CD14-positive monocyte (primary cell): ENCODE results near the gene SLFN12L. TPM values are rescaled to one million over a fixed set of nuclear protein-coding genes. Genes with fewer than 3 reads are reported as not detected.

ENCODE experiments used
- DNase-seq, 3 donors: peaks; one replicate each; pipeline ENCODE4 v3.0.0-alpha.2; 2011 to 2022
- H2AFZ ChIP-seq: 2 replicates; pipeline ENCODE4 v1.6.0; 2012; ENCODE audit warnings: mild to moderate bottlenecking, low read depth, low read length, inconsistent platforms; ENCODE audit not compliant: insufficient read depth, poor library complexity, severe bottlenecking
- H3K27ac ChIP-seq, 2 donors: 1 replicate in 1 of 2; 2 replicates in 1 of 2; pipeline ENCODE4 v1.5.1; 2012 to 2013; ENCODE audit warnings: low read length in 2 of 2, control low read depth in 1 of 2, inconsistent platforms in 1 of 2, low read depth in 1 of 2, mild to moderate bottlenecking in 1 of 2
- H3K27me3 ChIP-seq, 2 donors: one replicate each; pipeline versions ENCODE4 v1.6.0 to v1.6.1; 2011 to 2013; ENCODE audit warnings: low read length in 2 of 2; ENCODE audit not compliant: control insufficient read depth in 2 of 2, insufficient read depth in 2 of 2
- H3K36me3 ChIP-seq, 2 donors: replicated peaks in 1 of 2; 1 replicate in 1 of 2; 2 replicates in 1 of 2; pipeline versions ENCODE4 v1.5.1 to v1.6.1; 2012 to 2013; ENCODE audit warnings: low read length in 2 of 2, control low read depth in 1 of 2, inconsistent platforms in 1 of 2, mild to moderate bottlenecking in 1 of 2; ENCODE audit not compliant: insufficient read depth in 2 of 2, control insufficient read depth in 1 of 2
- H3K4me1 ChIP-seq, 2 donors: 1 replicate in 1 of 2; 2 replicates in 1 of 2; pipeline versions ENCODE4 v1.5.1 to v1.6.1; 2012 to 2013; ENCODE audit warnings: low read length in 2 of 2, control low read depth in 1 of 2, inconsistent platforms in 1 of 2, mild to moderate bottlenecking in 1 of 2, moderate library complexity in 1 of 2; ENCODE audit not compliant: insufficient read depth in 2 of 2, control insufficient read depth in 1 of 2
- H3K4me2 ChIP-seq: replicated peaks from 2 replicates; pipeline ENCODE3; 2012; ENCODE audit warnings: low read length, moderate library complexity, mild to moderate bottlenecking; ENCODE audit not compliant: poor library complexity, severe bottlenecking; ENCODE audit errors: extremely low read depth
- H3K4me3 ChIP-seq, 3 experiments: fragments of 200-600 bp in 1 of 3; sonication (generic) in 1 of 3; replicated peaks in 1 of 3; 1 replicate in 2 of 3; 2 replicates in 1 of 3; pipeline ENCODE4 v1.5.1; 2011 to 2013; ENCODE audit warnings: low read length in 3 of 3, mild to moderate bottlenecking in 3 of 3, control low read depth in 2 of 3, low read depth in 2 of 3, inconsistent platforms in 1 of 3, moderate library complexity in 1 of 3
- H3K79me2 ChIP-seq: 2 replicates; pipeline ENCODE4 v1.6.0; 2012; ENCODE audit warnings: mild to moderate bottlenecking, control low read depth, inconsistent platforms, low read length, moderate library complexity; ENCODE audit not compliant: insufficient read depth
- H3K9ac ChIP-seq: 2 replicates; pipeline ENCODE4 v1.6.0; 2017; ENCODE audit warnings: low read length, mild to moderate bottlenecking; ENCODE audit not compliant: insufficient read depth, poor library complexity, severe bottlenecking
- H3K9me3 ChIP-seq, 2 donors: replicated peaks in 1 of 2; 1 replicate in 1 of 2; 2 replicates in 1 of 2; pipeline versions ENCODE4 v1.5.1 to v1.6.1; 2012 to 2013; ENCODE audit warnings: low read length in 2 of 2, control low read depth in 1 of 2; ENCODE audit not compliant: control insufficient read depth in 1 of 2, insufficient read depth in 1 of 2
- H4K20me1 ChIP-seq: 2 replicates; pipeline ENCODE4 v1.6.0; 2012; ENCODE audit warnings: mild to moderate bottlenecking, low read length, control low read depth, moderate library complexity; ENCODE audit not compliant: insufficient read depth
- H3K27ac Mint-ChIP-seq, 7 donors: one replicate each; pipeline ENCODE4 v1.8.0; 2020; ENCODE audit warnings: mild to moderate bottlenecking in 7 of 7, mixed read lengths in 7 of 7, moderate library complexity in 6 of 7, inconsistent platforms in 2 of 7
- H3K27me3 Mint-ChIP-seq, 3 donors: one replicate each; pipeline ENCODE4 v1.8.0; 2021 to 2022; ENCODE audit warnings: low read depth in 3 of 3, mild to moderate bottlenecking in 3 of 3, mixed read lengths in 3 of 3, moderate library complexity in 3 of 3, inconsistent platforms in 1 of 3
- H3K36me3 Mint-ChIP-seq, 2 donors: one replicate each; pipeline ENCODE4 v1.8.0; 2020; ENCODE audit warnings: mixed read lengths in 2 of 2, inconsistent platforms in 1 of 2, mild to moderate bottlenecking in 1 of 2
- H3K4me1 Mint-ChIP-seq: one replicate; pipeline ENCODE4 v1.8.0; 2020; ENCODE audit warnings: mild to moderate bottlenecking, mixed read lengths
- H3K4me3 Mint-ChIP-seq, 2 donors: one replicate each; pipeline ENCODE4 v1.8.0; 2020; ENCODE audit warnings: mild to moderate bottlenecking in 2 of 2, mixed read lengths in 2 of 2, moderate library complexity in 1 of 2
- H3K9me3 Mint-ChIP-seq, 7 donors: one replicate each; pipeline ENCODE4 v1.8.0; 2020 to 2022; ENCODE audit warnings: mixed read lengths in 7 of 7, mild to moderate bottlenecking in 6 of 7, moderate library complexity in 6 of 7, inconsistent platforms in 2 of 7
- CTCF ChIP-seq: fragments of 200-600 bp; IDR thresholded peaks from one replicate; pipeline ENCODE4 v1.8.0; 2022; ENCODE audit warnings: antibody characterized with exemption, mild to moderate bottlenecking
- WGBS: methylation state at CpG from one replicate; pipeline ENCODE4 v1.1.5; 2013; ENCODE audit warnings: missing lambda C conversion rate; ENCODE audit not compliant: insufficient coverage; 5-methylcytosine and 5-hydroxymethylcytosine counted together
- intact Hi-C, 2 donors: fragments of 100-400 bp; cut with micrococcal nuclease; formaldehyde crosslinking; loops; one replicate each; pipeline versions ENCODE4 v1.15.0 to v1.15.1; 2023
- polyA plus RNA-seq, 3 donors: library from polyadenylated mRNA; depleted of rRNA in 1 of 3; unstranded in 2 of 3; stranded (reverse) in 1 of 3; fragments of 300-500 nt in 2 of 3; fragments of >200 nt in 1 of 3; fragmentation: Illumina TruSeq in 2 of 3; gene quantifications; 1 replicate in 2 of 3; 2 replicates in 1 of 3; pipeline ENCODE4 v1.2.3, GENCODE V29; 2012 to 2021

SLFN12L gene
- polyA plus RNA-seq, 3 donors, result 0.14 to 0.25 (median 0.24) TPM

DNA sequence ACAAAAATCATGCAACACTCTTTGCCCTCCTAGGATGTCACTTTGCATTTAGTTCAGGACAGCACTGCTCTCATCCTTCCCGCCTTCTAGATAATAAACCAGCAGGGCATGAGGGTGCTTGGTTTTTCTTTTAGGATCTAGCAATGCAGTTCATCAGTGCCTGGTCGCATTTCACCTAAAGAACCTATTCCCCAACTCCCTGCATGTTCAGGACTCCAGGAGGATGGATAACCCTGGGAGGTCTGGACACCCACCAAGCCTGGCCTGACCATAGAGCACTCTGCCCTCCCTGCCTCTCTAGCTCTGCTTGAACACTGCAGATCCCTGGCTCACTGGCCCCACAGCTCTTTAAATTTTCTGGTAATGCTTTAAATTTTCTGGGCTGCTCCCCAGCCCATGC lies 107.8 kb downstream of the SLFN12L start:
- Mint-ChIP-seq H3K27ac (peak overlapping the region in 1 of 7 donors; percentile 26), H3K4me3 (no peak overlapping the region)

GRCh38 chr17:35428229-35428628 lies 109.2 kb downstream of the SLFN12L start:
- Histone ChIP-seq H3K4me2 (no peak overlapping the region), H3K27me3 (no peaks in the 10 kb centered on the region), H3K4me3 (no peak overlapping the region), H3K4me1 (peaks cover 13 to 32% of the 10 kb centered on the region in 2 donors), H4K20me1 (peaks cover 81% of the 10 kb centered on the region), H3K27ac (no peak overlapping the region), H3K9me3 (no peaks in the 10 kb centered on the region), H3K79me2 (peaks cover 72% of the 10 kb centered on the region), H3K9ac (no peak overlapping the region), H2AFZ (no peak overlapping the region), H3K36me3 (peaks cover 0 to 38% of the 10 kb centered on the region in 2 donors)
- no peak for DNase-seq
- H3K27me3 Mint-ChIP-seq, result peaks cover 0 to 4% (median 0%) of the 10 kb centered on the region in 3 donors
- H3K27ac Mint-ChIP-seq, result no peak overlapping the region
- no peak for TF ChIP-seq CTCF
- intact Hi-C loops, result no loop called here
- no peak overlapping the region for H3K4me3 Mint-ChIP-seq
- 0% methylated on average over 1 of the region's 2 CpGs for WGBS
- H3K36me3 Mint-ChIP-seq, result peaks cover 45 to 53% of the 10 kb centered on the region in 2 donors
- peaks cover 37% of the 10 kb centered on the region for H3K4me1 Mint-ChIP-seq
- H3K9me3 Mint-ChIP-seq, result peaks cover 0 to 2% (median 0%) of the 10 kb centered on the region in 7 donors

More for the DNA sequence above, 107.8 kb downstream of the SLFN12L start:
- peaks cover 65% of the 10 kb centered on the region for H3K79me2 ChIP-seq
- H3K4me2 ChIP-seq, result no peak overlapping the region
- peaks cover 0 to 5% (median 0%) of the 10 kb centered on the region in 7 donors for H3K9me3 Mint-ChIP-seq
- no peaks in the 10 kb centered on the region for H3K9me3 ChIP-seq
- peaks cover 47% of the 10 kb centered on the region for H3K4me1 Mint-ChIP-seq
- TF ChIP-seq CTCF, result no peak
- no peak for DNase-seq
- H3K4me1 ChIP-seq, result peaks cover 22 to 41% of the 10 kb centered on the region in 2 donors
- H2AFZ ChIP-seq, result no peak overlapping the region
- H3K4me3 ChIP-seq, result no peak overlapping the region
- peaks cover 40 to 50% of the 10 kb centered on the region in 2 donors for H3K36me3 Mint-ChIP-seq
- intact Hi-C loops, result loop anchor here in 1 of 2 donors (10.0 kb wide), 1 partner anchor 55 kb away; the partner anchor contains the start of gene SLFN11
- H3K27me3 ChIP-seq, result no peaks in the 10 kb centered on the region
- peaks cover 0 to 4% (median 0%) of the 10 kb centered on the region in 3 donors for H3K27me3 Mint-ChIP-seq
- peaks cover 0 to 34% of the 10 kb centered on the region in 2 donors for H3K36me3 ChIP-seq
- H3K9ac ChIP-seq, result no peak overlapping the region
- 100% methylated on average over 1 of the region's 2 CpGs for WGBS
- no peak overlapping the region for H3K27ac ChIP-seq
- peaks cover 76% of the 10 kb centered on the region for H4K20me1 ChIP-seq
